HG03378 (cell line): ENCODE measurements around the gene TSPAN15.
"Not testable (repeated sequence)": the region's sequence is repeated elsewhere in the genome, so short reads cannot be mapped to it uniquely, and the experiment has no call there.

ENCODE experiments used
- ATAC-seq: cut with Tn5 transposase; IDR thresholded peaks from one replicate; pipeline ENCODE4 v1.9.1; 2021; ENCODE audit warnings: mild to moderate bottlenecking, moderate library complexity; ENCODE audit not compliant: unreplicated experiment

Gene TSPAN15

GRCh38 chr10:69481811-69482524 lies 30.7 kb downstream of the TSPAN15 start:
- ATAC-seq = no peak

GRCh38 chr10:69483963-69484362 lies 32.7 kb downstream of the TSPAN15 start:
- no peak for ATAC-seq

- ATAC-seq = no peak
Measured at GRCh38 chr10:69484736-69485135, 33.5 kb downstream of the TSPAN15 start.

GRCh38 chr10:69486922-69487730 lies 35.9 kb downstream of the TSPAN15 start:
- ATAC-seq = no peak

GRCh38 chr10:69488149-69488844 lies 37.0 kb downstream of the TSPAN15 start:
- ATAC-seq = not testable (repeated sequence)

GRCh38 chr10:69488856-69489255 lies 37.6 kb downstream of the TSPAN15 start:
- not testable (repeated sequence) for ATAC-seq

- ATAC-seq = no peak
Measured at GRCh38 chr10:69489506-69490090, 38.3 kb downstream of the TSPAN15 start.

- ATAC-seq = no peak
Measured at GRCh38 chr10:69490876-69491275, 39.6 kb downstream of the TSPAN15 start.

- no peak for ATAC-seq
Measured at GRCh38 chr10:69491611-69492010, 40.3 kb downstream of the TSPAN15 start.

GRCh38 chr10:69492091-69492745 lies 41.0 kb downstream of the TSPAN15 start:
- no peak for ATAC-seq

- ATAC-seq = no peak
Measured at GRCh38 chr10:69492746-69493462, 41.6 kb downstream of the TSPAN15 start.

- ATAC-seq = no peak
Measured at GRCh38 chr10:69494626-69495558, 43.6 kb downstream of the TSPAN15 start.

- no peak for ATAC-seq
Measured at GRCh38 chr10:69495666-69496065, 44.4 kb downstream of the TSPAN15 start.

- no peak for ATAC-seq
Measured at GRCh38 chr10:69496352-69497230, 45.3 kb downstream of the TSPAN15 start.

GRCh38 chr10:69497231-69497561 lies 45.9 kb downstream of the TSPAN15 start:
- no peak for ATAC-seq

GRCh38 chr10:69497611-69498390 lies 46.5 kb downstream of the TSPAN15 start:
- no peak for ATAC-seq

- no peak for ATAC-seq
Measured at GRCh38 chr10:69498711-69499471, 47.6 kb downstream of the TSPAN15 start.
